Endometrial microvascular endothelial cells (primary cell): ENCODE results near the gene ANK2. TPM values are rescaled to one million over a fixed set of nuclear protein-coding genes. Genes with fewer than 3 reads are reported as not detected.
"Not testable (repeated sequence)": the region's sequence is repeated elsewhere in the genome, so short reads cannot be mapped to it uniquely, and the experiment has no call there.

Experiments
- in situ Hi-C: cut with HindIII; loops from 2 replicates; pipeline ENCODE4 v1.10.0; 2017; ENCODE audit warnings: low sequenced_read_pairs, low pct_unique_long_range_greater_than_20kb; ENCODE audit errors: inconsistent ontology term
- total RNA-seq: library from RNA; depleted of rRNA; stranded (reverse); fragments of >200 nt; gene quantifications from one replicate; pipeline ENCODE4 v1.2.3, GENCODE V29; 2015; ENCODE audit errors: inconsistent ontology term

The ANK2 gene
- total RNA-seq, 1 donor from 2014 or later = 0.09 TPM

DNA sequence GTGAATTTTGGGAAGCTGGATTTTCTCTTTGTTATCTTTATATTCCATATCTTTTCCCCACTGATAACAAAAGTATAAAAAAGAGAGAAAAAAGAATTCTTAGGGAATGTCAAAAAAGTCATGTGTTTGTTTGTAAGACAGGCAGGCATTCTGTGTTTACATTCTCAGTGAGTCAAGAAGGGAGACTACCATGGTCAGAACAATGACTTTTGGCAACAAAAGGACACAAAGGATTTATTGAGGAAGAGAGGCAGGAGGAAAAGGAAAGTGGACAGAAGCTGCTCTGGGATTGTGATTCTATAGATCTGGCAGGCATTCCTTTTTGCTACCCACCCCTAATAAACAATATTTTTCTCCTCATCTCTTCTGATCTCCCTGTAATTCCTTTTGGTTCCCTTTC lies 5.9 kb upstream of the ANK2 start:
- in situ Hi-C loops = no loop called here

DNA sequence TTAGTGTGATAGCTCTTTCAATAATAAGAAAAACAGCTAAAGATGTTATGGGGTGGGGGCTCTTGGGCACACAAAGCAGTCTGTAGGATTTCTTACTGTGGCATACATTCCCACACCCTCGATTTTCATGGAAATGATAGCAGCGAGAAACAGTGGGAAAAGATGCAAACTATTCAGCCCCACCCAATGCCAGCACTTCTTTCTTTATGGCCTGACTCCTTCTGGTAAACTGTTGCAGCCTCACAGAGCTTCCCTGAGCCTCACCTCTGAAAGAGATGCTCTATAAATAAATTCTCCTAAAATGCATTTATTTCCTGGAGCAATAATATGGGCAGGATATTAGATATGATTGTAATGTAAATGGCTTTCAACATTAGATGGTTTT lies 910 bp downstream of the ANK2 start:
- in situ Hi-C loops = no loop called here

DNA sequence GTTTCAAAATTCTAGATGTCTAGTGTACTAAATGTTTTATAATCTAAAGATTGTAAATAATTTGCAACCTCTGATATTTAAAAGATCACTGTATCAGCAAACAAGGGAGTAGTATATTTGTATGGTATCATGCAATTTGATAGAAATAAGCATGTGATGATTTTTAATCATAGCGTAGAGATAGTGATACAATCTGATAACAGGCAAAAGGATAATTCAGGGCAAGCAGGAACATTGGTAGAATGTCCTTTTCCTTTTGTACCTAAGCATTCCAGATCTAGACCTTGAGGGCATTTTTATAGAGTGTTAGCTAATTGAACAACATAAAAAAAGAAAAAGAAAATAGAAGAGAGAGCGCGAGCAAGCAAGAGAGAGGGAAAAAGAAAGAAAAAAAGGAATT lies 1.4 kb downstream of the ANK2 start:
- in situ Hi-C loops = no loop called here

DNA sequence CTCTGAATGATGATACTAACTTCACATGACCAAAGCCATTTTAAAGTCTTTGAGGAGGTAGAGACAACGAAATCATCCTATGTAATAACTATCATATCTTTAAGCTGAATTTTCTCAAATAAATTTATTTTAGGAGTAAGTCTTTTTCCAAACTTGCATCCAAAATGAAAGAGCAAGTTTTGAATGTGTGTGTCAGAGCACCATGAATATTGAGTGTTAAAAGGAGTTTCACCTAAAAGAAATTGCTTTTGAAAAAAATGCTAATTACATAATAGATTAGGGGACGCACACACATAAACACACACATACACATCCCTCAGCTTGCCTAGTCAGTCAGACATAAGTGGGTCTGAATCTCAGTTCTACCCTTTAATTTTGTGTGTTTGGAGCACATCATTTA lies 1.9 kb downstream of the ANK2 start:
- in situ Hi-C loops = no loop called here

DNA sequence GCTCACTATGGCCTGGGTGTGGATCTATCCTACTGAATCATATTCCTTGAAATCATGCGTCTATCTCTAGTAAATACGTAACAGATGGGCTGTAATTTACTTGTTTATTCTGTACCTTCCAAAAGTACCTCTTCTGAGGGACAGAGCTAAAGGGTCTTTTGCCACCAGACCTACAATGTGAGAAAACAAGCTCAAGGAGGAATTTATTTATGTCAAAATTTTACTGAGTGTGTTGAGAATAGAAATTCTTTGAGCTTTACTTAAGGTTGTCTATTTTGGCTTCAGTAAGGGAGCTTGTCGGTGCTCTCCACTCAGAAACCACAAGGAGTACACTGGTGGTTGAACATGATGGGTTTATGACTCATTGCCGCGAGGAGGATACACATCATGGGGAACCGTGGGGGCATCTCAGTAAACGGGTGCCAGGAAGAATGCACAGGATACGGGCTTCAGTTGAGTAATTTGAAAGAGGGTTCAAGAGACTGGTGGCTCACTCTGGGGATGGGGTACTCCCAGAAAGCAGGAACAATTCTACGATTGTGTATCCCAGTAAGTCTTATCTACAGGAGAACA lies 3.0 kb downstream of the ANK2 start:
- in situ Hi-C loops = no loop called here

DNA sequence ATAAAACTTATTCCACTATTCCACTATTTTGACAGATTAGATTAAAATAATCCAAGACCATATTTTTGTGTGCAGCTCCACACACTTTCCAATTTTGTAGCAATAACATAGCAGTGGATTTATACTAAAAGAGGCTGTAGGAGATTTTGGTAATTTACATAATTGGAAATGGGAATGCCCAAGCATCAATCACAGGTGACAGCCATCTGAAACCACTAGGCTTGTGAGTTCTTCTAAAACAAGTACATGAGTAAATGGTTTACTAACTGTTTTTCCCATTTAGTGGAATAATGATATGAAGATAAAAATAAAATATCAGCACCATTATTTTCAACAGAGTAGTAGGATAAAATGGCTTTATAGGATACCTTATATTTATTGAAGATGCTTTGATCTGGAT lies 4.4 kb downstream of the ANK2 start:
- in situ Hi-C loops = no loop called here

DNA sequence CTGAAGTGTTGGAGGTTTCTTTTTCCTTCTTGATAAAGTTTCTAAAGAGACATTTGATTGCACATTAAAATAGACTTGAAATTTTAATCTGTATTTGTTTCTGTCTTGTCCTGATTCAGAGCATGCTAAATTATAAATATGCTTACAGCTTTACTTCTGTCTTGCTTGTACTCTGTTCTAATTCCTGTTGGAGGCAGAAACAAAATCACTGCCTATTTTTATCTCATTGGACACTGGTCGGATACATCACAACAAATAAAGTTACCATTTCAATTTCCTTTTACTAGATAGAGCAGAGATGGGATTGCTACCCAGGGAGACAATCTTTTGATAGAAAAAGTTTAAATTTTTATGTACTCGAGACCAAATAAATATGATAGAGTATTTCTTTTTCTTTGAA lies 6.9 kb downstream of the ANK2 start:
- in situ Hi-C loops = no loop called here

DNA sequence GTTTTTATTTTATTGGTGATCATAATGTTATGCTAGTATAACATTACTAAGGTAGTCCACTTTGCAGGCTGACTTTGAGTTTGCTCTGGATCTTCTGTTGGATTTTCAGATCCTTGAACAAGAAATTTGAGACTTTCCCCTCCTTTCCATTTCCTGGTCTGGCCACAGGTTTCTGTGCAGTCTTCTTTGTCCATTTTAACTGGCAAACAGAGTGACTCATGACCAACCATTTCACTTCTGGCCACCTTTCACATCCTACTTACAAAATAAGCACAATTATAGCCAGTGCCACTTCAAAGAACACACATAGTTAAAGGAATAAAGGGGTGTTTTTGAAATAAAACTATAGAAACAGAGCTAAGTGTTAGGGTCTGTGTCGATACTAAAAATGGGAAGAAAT lies 8.4 kb downstream of the ANK2 start:
- in situ Hi-C loops = no loop called here

DNA sequence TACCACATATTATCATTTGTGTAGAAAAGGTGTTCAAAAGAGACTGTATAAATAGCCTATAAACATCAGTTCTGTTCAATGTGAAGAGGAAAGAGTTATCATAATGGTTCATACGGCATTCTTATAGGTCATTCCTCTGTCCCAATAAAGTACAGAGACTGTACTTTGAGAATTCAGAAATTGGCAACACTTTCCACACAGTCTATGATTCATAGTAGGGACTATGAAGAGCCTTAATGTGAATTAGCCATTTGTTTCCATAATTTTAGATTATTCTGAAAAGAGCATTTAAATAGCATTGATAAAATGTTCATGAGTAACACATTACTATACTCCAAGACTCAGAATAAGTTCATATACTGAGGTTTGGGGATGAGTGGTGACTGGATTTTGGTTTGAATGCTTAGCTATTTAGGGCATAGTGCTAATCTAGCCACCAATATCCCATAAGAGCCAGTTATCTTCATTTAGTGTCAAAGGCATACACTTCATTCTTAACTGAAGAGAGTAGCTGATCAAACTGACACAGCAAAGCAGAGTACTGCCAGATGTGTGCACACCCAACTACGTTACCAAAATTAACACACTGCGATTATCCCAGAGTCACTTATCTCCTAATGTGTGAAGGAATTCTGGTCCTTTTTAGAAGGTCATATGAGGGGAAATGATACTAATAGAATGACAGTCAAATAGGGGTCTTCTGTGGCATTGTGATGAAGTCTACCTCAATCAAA lies 10.2 kb downstream of the ANK2 start:
- in situ Hi-C loops = no loop called here

DNA sequence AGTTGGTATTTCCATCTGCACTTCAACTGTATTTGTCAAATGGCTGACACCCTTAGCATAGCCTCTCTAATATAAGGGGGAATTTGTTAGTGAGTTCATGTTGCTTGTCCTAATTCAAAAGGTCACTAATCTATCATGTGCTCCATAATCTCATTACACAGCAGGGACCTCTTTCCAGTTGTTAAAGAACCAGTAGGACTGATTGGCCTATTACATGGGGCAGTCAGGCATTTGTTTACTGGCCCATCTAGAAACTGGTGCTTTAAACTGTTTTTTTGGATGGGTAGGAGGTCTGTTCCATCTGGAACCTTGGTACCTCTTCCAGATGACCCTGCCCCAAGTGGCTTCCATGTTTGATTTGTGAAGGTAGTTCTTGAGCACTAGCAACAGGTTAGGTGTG lies 11.4 kb downstream of the ANK2 start:
- in situ Hi-C loops = no loop called here

DNA sequence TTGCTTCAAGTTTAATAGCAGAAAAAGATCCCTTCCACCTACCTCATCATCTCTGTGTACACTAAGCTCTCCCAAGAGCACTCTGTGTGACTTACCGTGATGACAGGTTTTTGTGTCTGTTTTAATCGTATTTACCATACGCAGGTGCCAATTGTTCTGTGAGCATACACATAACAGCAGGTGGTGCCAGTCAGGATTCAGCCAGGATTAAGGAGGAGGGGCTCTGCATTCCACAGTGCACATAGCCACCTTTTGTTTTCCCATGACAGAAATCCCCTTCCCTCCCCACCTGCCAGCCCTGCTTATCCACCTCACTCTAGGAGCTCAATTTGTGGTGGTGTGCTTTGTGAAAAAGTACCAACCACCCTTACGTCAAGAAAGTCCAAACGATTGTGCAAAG lies 14.8 kb downstream of the ANK2 start:
- in situ Hi-C loops = no loop called here

DNA sequence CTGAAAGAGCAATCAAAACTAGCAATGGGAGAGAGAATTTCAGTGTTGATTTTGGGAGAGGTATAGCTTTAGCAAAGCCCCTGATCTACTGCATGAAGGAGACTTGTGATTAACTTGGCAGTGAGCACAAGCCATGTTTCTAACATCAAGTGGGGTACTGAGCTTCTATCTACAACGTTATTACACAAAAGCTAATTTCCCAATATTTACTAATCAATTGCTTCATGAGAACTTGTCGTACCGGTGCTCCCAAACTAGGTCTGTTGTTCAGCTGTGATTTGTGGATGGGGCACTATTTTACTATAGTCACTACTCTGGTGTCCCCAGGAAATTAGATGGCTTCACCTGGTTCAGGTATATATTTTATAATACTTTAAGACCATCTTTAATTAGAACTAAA lies 16.2 kb downstream of the ANK2 start:
- in situ Hi-C loops = no loop called here

DNA sequence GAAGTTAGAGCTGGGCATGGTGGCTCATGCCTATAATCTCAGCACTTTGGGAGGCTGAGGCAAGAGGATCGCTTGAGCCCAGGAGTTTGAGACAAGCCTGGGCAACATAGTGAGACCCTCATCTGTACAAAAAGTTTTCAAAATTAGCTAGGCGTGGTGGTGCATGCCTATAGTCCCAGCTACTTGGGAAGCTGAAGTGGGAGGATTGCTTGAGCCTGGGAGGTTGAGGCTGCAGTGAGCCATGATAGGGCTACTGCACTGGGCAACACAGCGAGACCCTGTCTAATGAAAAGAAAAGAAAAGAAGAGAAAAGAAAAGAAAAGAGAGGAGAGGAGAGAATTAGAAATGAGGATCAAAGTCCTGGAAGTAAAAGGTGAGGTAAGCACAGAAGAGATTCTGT lies 19.3 kb downstream of the ANK2 start:
- in situ Hi-C loops = not testable (repeated sequence)

DNA sequence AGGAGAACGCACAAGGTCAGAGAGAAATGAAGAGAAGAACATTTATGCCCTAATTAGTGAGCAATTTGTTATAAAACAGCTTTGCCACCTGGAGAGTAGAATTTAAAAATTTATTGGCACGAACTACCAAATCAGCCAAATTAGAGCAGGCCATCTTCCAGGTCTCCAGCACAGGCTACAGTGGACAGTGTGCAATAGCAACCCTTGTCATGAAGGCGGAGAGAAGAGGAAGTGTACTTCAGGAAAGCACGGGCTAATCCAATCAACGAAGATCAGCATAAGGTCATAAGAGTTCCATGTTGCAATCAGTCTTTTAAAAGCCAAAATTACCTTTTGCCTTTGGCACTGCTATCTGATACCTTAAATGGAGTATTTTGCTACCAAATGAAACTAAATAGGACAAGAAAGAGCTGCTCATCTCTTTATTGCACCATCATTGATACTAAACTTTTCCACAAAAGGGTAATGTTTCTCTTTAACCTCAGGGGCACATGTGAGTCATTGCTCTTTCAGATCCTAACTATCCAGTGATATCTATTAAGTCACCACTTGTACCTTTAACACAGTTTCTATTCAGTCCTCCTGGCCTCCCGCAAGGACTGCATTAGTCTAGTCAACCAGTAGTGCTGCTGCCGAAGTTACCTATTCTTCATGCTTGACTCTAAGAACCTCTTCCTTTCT lies 19.9 kb downstream of the ANK2 start:
- in situ Hi-C loops = no loop called here

DNA sequence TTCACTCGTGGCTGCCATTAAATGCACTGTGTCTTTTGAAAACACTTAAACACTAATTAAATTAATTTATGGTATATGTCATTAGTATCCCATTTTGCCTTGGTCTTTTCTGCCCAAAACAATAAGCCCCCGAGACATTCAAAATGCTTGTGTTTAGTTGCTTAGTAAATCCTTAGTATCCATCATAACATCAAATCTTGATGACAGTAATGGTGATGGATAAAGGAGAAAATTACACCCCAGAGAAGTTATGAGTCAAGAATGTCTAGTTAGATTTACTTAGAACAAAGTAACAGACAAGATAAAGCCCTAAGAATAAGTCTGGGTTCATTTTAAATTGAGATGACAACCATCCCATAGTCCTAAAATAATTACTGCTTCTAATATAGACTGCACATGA lies 21.3 kb downstream of the ANK2 start:
- in situ Hi-C loops = no loop called here

DNA sequence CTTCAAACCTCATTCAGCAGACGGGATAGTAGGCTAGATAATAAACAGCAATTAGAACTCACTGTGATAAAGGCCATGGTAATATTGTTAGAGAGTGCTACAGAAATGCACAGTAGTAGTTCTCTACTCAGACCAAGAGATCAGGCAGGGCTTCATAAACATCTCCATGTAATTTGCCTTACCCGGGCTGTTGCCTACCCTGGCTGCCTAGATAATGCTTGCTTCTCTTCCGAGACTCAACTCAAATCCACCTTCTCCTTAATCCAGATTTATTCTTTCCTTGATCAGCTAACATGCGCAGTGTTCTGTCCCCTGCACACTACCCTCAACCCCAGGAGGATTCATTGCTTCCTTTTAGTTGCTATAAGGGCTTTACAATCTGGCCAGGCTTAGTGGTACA lies 21.8 kb downstream of the ANK2 start:
- in situ Hi-C loops = no loop called here

DNA sequence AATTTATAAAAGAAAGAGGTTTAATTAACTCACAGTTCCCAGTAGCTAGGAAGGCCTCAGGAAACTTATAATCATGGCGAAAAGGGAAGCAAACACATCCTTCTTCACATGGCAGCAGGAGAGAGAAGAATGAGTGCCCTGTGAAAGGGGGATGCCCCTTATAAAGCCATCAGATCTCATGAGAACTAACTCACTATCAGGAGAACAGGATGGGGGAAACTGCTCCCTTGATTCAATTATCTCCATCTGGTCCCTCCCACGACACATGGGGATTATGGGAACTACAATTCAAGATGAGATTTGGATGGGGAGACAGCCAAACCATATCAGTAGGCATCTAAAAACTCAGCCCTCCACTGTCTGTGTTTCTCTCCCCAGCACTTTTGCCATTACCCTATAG lies 22.4 kb downstream of the ANK2 start:
- in situ Hi-C loops = no loop called here

DNA sequence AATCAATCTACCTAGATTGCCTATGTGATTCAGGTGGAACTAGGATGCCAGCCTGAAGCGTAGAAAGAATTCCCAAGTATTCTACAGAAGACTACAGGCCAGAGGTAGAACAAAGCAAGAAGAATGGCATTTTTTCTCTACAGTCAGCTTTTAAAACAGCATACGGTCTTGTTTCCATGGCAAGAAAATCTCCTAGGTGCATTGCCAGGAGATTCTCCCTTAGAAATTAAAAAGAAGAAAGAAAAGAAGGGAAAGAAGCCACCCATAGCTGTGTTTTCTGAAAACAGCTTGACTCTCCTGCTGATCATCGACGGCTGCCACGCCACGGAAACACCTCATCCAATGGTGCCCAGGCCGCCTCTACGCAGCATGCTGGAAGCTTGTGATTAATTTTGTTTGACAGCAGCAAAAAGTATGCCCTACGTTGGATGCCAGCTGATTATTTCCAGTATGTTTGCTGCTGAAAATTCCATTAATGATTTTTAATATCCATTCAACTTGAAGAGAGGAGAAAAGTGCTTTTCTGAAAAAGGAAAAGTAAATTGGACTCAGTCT lies 24.1 kb downstream of the ANK2 start:
- in situ Hi-C loops = no loop called here

DNA sequence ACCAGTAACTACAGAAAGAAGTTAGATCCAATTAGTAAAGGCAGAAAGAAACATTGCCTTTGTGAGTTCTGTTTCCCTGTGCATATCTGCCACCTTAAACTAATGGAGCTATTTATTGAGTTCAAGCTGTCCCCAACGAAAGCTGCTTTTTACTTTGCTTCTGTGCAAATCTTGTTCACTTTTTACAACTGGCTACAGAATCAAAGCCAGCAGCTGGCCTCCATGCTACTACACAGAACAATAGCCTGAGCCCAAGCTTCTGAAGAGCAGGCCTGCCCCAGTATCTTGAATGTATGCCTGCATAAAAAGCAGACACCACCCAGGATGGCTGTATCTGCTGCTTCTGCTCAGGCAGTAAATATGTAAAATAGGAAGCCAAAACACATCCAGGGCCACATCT lies 28.1 kb downstream of the ANK2 start:
- in situ Hi-C loops = no loop called here

DNA sequence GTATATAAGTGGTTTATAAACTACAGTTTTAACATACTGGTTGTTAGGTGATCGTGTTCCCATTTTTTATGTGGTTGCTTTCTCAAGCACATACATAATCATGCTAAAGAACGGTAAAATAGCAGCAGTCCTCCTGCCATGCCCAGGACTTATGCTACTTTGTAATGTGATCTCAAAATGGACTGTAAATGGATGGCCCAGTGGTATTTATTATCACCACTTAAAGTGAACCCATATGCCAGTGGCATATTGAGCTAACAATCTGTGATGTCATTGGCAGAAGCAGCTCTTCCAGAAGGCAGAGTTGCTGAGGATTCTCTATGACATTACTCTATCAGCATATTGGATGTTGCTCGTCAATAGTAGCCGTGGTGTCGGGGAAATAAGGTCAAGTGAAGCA lies 28.6 kb downstream of the ANK2 start:
- in situ Hi-C loops = no loop called here
